LNCaP clone FGC (cell line): ENCODE data around the gene ADAMTSL5.

Experiments used
- DNase-seq: peaks from one replicate; pipeline ENCODE4 v3.0.0-alpha.2; 2011; ENCODE audit warnings: low read depth
- H3K4me3 ChIP-seq: 2 replicates; pipeline ENCODE4 v1.5.1; 2011; ENCODE audit warnings: mild to moderate bottlenecking, low read depth, low read length, control low read depth
- TF ChIP-seq, protein P1 (sequence below): IDR thresholded peaks from 2 replicates; pipeline ENCODE4 v1.5.1; 2012; ENCODE audit warnings: mild to moderate bottlenecking; ENCODE audit not compliant: control insufficient read depth, insufficient read depth; ENCODE audit errors: extremely low read depth

Gene ADAMTSL5

DNA sequence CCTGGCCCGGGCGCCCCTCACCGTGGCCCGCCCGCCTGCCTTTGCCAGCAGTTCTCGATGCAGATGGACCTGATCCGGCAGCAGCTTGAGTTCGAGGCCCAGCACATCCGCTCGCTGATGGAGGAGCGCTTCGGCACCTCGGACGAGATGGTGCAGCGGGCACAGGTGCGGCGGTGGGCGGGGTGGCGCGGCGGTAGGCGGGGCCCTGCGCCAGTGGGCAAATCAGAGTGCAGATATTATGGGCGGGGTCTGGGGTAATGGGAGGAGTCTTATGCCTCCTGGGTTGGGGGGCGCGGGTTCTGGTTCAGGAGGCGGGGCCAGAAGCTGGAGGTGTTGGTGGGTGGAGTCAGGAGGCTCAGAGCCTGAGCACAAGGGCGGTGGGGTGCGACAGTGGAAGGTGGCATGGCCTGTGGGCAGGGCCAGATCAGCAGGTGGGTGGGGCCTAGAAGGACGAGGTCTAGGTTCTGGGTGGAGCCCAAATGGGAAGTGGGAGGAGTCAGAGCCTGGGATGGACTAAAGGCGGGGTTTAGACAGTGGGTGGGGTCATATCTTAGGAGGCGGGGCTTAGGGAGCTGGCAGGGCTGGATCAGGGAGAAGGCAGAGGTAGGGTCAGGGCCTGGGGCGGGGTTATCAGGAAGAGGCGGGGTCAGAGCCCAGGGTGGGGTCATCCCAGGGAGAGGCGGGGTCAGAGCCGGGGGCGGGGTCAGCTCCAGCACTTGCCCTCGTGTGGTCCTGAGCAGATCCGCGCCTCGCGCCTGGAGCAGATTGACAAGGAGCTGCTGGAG is 57.3 kb downstream of the ADAMTSL5 start:
- TF ChIP-seq, protein P1, sequence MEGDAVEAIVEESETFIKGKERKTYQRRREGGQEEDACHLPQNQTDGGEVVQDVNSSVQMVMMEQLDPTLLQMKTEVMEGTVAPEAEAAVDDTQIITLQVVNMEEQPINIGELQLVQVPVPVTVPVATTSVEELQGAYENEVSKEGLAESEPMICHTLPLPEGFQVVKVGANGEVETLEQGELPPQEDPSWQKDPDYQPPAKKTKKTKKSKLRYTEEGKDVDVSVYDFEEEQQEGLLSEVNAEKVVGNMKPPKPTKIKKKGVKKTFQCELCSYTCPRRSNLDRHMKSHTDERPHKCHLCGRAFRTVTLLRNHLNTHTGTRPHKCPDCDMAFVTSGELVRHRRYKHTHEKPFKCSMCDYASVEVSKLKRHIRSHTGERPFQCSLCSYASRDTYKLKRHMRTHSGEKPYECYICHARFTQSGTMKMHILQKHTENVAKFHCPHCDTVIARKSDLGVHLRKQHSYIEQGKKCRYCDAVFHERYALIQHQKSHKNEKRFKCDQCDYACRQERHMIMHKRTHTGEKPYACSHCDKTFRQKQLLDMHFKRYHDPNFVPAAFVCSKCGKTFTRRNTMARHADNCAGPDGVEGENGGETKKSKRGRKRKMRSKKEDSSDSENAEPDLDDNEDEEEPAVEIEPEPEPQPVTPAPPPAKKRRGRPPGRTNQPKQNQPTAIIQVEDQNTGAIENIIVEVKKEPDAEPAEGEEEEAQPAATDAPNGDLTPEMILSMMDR, result no peak
- DNase-seq, result peak; percentile 93
- H3K4me3 ChIP-seq, result peak overlapping the region; percentile 52
